HG03060 (cell line): ENCODE measurements around the gene SLC1A3.

Experiments
- ATAC-seq: cut with Tn5 transposase; IDR thresholded peaks from one replicate; pipeline ENCODE4 v1.9.1; 2021; ENCODE audit warnings: low read depth, moderate number of reproducible peaks; ENCODE audit not compliant: unreplicated experiment

SLC1A3 gene

DNA sequence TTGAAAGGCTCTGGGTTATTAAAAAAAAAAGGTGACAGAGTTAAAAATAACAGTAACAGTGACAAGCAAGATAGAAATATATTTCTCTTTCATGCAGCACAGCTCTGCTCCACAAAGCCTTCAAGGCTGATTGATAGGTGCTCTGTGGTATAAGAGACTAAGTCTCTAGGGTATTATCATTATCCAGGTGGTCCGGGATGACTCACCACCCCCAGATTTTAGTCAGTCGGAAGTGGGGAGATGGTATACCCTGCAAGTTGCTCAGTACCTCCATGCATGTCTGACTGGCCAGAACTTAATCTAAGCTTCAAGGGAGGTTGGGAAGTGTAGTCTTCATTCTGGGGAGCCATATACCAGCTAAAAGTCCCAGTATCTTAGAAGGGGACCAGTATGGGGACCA, 76.1 kb downstream of the SLC1A3 start:
- no peak for ATAC-seq

DNA sequence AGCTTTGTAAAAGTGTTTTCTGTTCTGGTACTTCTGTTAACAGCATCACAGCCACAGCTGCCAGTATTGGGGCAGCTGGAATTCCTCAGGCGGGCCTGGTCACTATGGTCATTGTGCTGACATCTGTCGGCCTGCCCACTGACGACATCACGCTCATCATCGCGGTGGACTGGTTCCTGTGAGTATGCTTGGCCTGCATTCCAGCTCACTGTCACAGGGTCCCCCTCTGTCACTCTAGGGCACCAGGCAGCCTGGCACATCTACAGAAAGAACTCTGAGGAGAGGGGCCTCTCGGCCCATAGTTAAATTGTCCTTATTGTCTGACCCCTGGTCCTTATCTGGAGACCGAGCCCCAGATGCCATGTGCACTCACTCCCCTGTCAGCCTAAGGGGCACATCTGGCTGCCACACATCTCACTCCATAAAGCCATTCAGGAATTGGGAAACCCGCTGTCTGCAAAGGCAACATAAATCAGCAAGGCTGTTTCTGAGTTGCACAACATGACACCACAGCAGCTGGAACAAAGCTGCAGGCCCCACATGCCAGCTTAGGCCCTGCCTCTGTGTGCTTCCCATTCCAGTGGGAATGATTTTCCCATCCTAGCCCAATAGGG, 77.5 kb downstream of the SLC1A3 start:
- ATAC-seq = no peak

DNA sequence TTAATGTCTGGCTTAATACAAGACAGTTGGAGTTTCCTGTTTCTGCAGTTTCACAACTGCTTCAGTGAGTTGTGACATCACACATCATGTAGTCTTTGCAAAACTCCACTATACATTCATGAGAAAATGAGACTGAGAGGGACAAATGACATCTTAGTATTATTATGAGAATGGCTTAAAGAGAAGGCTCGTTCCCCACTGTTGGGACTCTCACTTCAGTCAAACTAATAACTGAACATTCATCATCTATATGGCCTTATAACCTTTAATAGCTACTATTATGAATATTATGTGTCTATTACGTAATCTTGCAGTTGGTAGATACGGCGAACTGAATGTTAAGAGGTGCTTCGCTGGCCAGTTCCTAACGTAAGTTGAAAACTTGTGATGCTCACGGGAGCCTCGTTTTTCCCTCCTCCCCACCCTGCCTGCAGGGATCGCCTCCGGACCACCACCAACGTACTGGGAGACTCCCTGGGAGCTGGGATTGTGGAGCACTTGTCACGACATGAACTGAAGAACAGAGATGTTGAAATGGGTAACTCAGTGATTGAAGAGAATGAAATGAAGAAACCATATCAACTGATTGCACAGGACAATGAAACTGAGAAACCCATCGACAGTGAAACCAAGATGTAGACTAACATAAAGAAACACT, 79.4 kb downstream of the SLC1A3 start:
- ATAC-seq = no peak

DNA sequence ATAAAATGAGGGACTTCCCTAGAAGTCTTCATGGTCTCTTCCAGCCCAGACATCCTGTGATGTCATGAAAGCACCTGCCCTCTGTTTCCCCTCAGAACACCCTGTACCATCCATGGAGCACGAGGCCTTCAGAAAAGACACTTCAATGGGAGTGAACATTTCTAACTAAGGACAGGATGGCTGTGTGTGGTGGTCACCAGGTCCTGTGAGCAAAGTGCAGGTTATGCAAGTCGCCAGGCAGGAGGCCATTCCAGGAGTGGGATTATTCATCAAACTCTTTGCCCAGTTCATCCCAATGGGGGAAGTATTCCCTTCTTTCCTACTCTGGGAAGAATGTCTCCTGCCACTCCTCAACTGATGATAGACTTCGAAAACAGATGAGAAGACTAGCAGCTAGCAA, 80.5 kb downstream of the SLC1A3 start:
- no peak for ATAC-seq

DNA sequence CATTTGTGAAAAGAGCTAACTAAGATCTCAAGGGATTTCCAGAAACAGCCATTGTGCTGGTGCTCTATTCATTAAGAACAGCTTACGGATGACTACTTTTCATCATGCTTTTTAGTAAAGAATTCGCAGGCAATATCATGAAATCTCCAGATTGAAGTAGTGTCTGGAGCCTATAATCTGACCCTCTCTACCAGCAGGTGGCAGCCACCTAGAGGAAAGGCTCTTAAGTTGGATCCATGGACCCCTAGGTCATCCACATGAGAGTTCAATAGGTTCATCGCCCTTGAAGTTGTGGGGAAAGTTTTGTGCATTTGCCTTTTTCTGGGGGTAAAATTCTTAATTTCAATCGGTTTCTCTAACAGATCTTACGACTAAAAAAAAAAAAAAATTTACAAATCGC, 82.3 kb downstream of the SLC1A3 start:
- no peak for ATAC-seq

DNA sequence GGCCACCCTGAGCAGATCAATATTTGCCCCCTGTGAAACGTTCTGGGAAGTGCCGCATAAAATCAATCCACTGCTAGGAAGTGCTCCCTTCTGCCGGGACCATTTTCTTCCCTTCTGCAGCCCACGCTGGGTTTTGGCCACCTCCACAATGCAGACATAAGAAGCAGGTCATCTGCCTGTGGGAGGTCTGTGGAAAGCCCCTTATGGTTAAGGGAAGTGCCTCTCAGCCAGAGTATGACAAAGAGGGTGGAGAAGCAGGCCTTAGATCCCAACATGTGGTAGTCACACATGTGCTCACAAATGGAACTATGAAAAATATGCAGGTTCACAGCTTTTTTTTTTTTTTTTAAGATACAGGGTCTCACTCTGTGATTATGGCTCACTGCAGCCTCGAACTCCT, 82.8 kb downstream of the SLC1A3 start:
- no peak for ATAC-seq

DNA sequence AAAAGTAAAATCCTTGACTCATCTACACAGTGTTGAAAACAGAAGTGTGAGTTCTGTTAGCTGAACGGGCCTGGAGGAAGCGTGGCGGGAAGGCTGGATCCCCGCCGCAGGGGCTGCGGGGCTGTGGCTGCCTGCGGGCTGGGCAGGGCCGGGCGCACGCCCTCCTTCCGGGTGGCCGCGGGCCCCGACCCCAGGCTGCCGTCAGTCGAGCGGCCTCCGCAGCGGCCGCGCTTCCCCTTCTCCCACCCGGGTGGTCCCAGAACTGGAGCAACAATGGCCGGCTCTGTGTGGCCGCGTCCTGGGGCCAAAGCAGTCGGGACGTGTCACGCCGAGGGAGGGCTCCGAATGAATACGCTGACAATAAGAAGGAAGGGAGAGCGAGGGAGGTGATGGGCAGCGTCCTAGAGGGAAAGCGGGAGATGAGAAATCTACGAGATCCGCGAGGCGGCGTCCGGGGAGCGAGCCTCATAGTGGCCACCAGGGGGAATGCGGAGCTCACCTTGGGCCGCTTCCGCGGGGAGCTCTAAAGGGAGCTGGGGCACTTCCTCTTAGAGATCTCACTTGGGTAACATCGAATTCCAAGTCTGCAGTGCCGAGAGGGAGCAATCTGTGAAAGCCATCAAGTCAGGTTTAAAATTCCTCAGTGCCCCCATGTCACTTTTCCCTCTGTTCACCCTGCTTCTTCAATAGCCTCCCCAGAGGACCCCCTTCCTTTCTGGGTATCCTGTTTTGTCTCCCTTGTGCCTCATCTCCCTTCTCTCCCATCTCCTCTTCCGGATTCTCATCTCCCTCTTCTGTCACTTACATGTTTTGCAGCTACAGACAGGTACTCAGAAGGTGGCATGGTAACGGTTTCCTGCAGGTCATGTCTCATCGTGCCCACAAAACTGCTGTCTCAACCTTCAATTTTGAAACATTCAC, 83.9 kb downstream of the SLC1A3 start:
- peak; percentile 52 for ATAC-seq

DNA sequence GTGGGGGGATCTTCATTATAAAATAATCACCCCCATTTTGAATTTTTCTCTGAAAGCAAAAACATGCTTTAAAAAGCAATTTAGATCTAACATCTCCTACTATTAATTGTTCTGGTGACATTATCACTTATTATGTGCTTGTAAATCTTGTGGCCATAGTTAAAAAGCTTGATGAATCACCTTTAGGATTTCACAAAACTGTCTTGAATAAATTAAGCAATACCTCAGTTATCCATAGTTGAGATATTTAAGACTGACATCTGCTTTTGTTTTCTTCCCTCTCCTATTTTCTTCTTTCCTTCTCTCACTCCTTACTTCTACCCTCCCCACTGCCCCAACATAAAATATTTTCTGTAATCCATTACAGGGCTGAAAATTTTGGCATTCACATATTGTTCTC, 84.8 kb downstream of the SLC1A3 start:
- no peak for ATAC-seq

DNA sequence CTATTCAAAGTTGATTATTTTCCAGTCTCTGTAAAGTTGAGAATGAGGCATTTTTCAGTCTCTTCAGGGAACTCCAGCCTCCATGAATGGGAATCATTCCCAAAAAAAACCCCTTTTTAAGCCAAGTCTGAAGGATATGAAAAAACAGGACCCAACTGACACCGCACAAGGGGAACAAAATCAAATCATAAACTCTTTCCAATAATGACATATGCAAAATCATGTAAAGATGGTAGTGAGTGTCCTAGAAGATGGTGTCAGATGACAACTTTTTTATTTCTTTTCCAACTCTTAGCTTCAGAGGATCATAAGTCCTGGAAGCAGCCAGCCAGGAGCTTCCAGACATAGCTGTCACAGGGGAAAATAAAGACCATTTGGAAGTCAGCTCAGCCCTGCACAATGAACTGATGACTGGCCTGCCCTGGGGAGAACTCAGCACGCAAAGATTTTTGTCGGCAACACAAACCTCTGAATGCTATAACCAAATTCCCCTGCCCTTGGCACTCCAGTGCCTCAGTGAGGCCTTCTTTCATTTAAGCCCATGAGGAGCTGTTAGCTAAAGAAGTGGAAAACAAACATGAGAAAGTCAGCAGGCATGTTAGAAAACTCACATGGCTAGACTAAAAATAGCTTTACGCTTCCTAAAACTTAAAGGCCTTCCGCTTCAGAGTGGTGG, 85.4 kb downstream of the SLC1A3 start:
- no peak for ATAC-seq

DNA sequence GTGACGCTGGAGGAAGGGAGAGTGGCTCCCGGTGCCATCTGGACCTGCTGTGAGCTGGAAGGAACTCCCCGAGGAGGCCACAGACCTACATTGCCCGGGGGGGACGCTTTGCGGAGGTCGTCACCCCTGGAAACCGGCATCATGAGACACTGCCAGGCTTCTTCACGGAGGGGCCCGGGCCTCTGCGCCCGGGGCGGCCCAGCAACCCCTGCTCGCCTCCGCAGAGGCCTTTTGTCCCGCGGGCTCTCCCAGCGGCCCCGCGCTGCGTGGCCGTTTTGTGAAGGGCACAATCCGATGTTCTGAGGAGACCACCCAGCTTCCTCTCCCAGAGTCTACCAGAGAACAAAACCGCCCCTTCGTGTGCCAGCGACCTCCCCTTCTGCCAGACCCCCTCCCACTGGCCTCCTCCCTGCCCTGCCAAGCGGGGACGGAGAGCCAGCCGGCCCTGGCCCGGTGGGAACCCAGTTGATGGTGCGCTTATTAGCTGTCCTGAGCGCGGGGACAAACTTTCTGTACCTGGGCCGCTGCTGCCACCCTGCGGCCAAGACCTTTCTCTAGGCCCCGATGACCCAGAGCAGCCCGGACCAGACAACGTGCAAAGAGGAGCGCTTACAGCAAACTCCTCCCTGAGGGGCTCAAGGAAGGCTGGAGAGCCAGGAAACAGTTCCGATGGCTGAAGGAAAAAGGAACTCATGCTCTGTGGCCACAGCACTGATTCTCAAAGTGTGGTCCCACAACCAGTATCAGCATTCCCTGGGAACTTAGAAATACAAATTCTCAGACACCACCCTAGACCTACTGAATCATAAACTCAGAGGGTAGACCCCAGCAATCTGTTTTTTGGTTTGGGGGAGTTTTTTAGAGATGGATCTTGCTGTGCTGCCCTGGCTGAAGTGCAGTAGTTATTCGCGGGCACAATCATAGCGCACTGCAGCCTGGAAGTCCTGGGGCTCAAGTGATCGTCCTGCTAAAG, 86.7 kb downstream of the SLC1A3 start:
- peak; percentile 44 for ATAC-seq

DNA sequence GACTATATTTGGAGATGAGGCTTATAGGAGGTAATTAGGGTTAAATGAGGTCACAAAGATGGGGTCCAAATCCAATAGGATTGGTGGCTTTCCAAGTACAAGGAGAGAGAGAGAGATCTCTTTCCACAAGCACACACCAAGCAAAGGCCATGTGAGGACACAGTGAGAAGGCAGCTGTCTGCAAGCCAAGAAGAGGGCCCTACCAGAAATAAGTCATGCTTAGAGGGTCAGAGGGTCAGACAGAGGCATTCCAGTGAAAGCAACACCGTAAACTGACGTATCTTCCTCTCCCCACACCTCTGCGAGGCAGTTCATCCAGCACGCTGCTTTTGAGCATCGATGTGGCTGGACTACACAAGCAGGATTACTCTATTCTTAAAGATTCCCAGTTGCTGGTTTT, 87.9 kb downstream of the SLC1A3 start:
- ATAC-seq = no peak

DNA sequence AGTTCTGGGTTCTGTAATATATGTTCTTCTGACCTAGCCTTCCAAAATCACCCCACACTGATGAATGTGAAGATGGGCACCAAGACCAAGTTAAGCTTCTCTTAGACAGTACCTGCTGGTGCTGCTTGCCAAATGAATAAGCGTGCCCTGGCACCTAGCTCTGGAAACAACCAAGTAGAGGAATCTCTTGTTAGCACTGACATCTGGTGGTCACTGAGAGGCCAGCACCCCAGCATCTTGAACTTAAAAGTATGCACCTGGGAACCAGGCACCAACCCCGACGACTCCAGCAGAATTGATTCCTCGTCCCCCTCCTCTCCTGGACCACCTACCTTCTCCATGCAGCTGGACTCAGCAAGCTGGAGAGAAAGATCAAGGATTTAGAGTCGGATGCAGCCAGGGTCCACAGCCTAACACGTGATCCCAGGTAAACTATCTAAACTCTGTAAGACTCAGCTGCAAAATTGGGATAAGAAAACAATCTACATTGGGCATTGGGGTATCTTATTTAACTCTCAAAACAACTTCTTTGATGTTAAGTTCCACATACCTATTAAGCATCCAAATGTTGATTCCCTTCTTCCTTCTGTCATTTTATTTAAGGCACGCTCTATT, 89.8 kb downstream of the SLC1A3 start:
- ATAC-seq = no peak

DNA sequence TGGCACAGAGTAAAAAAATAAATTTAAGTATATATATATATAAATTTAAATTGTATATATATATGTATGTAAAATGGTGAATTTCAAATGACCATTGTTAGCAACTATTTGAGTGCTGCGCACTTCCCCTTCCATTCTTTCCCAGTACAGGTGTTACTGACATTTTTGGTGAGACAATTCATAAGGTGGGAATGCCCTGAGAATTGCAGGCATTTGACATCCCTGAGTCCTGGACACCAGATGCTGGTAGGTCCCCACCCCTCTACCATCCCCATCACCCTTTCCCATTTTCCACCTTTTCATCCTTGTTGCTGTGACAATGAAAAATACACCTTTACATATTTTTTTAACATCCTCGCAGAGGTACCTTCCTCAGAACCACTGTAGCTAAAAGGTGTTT, 91.6 kb downstream of the SLC1A3 start:
- ATAC-seq = no peak

DNA sequence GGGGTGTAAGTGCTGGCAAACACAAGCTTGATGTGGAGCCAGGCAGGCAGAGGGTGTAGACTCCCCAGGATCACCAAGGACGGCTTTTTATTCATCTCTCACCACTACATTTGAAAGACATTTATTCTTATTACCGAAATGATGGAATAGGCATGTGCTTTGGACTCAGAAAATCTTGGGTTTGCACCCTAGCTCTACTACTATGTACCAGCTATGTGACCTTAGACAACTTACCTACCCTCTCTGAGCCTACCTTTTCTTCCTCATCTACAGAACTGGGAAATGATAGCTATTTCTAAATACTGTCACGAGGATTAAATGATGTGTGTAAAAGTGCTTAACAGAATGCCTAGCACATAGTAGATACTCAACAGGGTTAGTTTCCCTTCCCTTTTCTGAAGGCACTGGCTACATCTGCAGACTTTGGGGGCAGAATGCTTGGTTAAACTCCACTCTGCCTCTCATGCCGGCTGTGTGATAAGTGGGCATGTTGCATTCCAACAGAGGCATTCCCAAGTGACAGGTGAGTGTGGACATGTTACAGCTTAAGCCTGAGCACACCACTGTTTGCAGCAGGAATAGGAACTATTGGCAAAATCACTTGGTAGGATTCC, 94.8 kb downstream of the SLC1A3 start:
- peak; percentile 97 for ATAC-seq

DNA sequence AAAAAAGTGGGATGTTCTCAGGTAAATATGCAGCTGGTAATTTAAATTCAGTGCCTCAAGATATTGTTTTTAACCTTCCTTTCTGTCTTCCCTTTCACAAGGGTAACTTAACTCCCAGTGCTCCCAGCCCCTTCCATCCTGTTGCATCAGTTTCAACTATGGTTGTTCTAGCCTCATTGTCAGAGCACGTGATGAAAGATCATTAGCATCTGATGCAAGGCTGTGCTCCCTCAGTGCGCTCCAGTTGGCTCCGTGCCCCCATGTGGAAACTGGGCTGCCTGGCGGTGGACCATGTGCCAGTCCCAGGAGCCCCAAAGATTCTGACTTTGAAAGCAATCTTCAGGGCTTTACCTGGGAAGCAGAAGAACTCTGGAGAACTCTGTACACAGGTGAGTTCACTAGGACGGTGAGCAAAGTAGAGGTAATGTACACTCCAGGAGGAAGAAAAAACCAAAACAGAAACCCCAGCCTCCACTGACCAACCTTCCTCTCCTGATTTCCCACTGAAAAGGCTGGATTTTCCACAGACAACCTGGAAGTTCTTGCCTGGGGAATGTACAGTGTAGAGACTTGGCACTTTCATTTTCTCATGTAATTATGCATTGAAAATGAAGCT, 96.9 kb downstream of the SLC1A3 start:
- ATAC-seq = no peak

DNA sequence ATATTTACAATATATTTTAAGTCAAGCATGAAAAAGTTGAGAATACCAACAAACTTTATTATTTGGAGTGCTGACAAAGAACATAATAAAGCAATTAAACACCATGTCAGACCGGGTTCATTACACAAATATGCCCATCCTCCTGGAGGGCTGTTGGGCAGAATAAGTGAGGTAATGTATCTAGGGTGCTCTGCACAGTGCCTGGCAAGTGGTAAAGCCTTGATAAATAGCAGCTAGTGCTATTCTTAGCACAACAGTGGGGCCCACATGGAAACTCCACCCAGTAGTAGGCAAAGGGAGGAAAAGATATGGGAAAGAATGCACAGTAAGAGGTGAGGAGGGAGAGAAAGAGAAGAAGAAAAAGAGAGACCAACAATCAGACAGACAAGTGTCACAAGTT, 97.7 kb downstream of the SLC1A3 start:
- no peak for ATAC-seq

DNA sequence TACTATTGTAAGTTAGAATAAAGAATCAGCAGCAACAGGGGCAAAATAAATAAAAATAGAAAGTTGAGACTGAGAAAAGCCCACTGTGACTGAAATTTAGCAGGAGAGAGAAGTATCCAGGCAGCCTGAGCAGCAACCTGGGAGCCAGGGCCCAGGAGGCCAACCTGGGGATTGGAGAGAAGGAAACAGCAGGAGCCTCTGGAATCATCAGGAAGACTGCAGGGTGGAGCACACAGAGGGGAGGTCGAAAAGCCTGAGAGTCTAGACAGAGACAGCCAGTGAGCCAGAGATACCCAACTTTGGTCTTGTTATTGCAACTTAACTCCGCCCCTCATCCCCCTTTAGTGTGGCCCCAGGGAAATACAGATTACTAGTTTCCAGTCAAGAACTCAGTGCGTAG, 98.6 kb downstream of the SLC1A3 start:
- ATAC-seq = no peak

DNA sequence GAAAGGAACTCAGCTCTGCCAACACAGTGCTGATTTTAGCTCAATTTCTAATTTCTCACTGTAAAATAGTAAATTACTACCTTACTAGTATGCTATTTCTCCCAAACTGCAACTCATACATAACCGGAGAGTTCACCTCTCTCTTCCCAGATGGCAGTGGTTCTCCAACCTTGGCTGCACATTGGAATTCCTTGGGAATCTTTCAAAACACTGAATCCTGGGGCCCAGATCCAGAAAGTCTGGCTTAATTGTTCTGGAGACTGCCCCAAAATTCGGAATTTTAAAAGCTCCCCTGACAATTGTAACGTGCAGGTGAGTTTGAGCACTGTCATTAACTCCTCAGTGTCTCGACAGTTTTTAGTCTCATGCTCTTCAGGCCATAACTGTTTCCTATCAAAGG, 100.3 kb downstream of the SLC1A3 start:
- ATAC-seq = no peak

DNA sequence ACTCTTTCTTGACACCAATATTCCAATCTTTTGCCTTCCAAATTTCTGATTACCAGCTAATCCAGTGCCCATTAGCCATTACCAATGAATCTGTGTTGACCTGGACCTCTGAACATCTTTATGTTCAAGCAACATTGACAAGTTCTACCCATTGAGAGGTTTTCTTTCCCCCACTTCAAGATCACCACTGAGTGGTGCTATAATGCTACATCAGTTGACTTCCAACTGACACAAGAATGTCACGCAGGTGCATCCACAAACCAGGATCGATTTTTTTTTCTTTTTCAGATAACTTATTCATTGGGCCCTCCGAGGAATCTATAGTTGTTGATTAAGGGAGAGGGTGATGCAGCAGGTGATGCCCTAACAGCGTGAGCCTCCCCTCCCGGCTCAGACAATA, 102.6 kb downstream of the SLC1A3 start:
- no peak for ATAC-seq
